ENCODE measurements around the gene WDFY4. TPM values are rescaled to one million over a fixed set of nuclear protein-coding genes. Genes with fewer than 3 reads are reported as not detected.

WDFY4 gene
- total RNA-seq, 1 experiment from 2014 or later, result 0.22 TPM

DNA sequence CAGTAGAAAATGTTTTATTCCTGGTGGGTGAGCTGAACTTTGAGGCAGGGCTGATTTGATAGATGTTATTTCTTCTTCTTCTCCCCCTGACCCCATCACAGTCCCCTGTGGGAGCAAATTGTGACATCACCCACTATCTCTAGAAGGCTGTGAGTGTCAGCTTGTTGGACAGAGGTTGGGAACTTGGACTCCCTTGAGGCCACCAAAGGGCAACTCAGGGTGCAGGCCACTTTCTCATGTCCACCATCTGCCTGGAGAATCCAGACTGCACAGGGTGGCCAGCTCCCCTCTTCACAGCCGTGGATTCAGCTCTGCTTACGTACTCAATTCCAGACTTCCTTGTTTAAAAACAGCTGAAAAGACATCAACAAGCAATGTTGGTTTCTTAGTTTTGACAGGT, 151.9 kb downstream of the WDFY4 start:
- no peak for ATAC-seq
- H3K9ac ChIP-seq (ENCODE audit: low read length), result no peak overlapping the region
- intact Hi-C loops (cut with micrococcal nuclease), result no loop called here

More for the DNA sequence above, 151.9 kb downstream of the WDFY4 start:
- no peaks in the 10 kb centered on the region for H3K9me2 ChIP-seq (ENCODE audit: insufficient read depth)
- H2AFZ ChIP-seq (ENCODE audit: low read depth, low read length, poor library complexity, severe bottlenecking), result no peak overlapping the region
- ChIA-PET CTCF (no interaction called here), RAD21 (ENCODE audit: low non-redundant PET in 1 of 2, low total read pairs in 2 of 2, uncharacterized antibody in 2 of 2, unreplicated experiment in 2 of 2) (no interaction called here), POLR2A (no interaction called here)
- H3K27ac ChIP-seq (ENCODE audit: low read depth, low read length), result no peak overlapping the region
- no peak overlapping the region for H3K4me2 ChIP-seq (ENCODE audit: low read length)
- TF ChIP-seq CTCF (IDR thresholded peaks at IDR 0.05 in 2 of 3, conservative IDR thresholded peaks at IDR 0.05 in 1 of 3; ENCODE audit: borderline replicate concordance in 1 of 3, insufficient read depth in 1 of 3, low read depth in 2 of 3, low read length in 2 of 3) (no peak), RAD21 (IDR thresholded peaks at IDR 0.05; ENCODE audit: low read depth) (no peak), ZFX (IDR thresholded peaks at IDR 0.05) (no peak)
- TF ChIP-seq, protein P1, sequence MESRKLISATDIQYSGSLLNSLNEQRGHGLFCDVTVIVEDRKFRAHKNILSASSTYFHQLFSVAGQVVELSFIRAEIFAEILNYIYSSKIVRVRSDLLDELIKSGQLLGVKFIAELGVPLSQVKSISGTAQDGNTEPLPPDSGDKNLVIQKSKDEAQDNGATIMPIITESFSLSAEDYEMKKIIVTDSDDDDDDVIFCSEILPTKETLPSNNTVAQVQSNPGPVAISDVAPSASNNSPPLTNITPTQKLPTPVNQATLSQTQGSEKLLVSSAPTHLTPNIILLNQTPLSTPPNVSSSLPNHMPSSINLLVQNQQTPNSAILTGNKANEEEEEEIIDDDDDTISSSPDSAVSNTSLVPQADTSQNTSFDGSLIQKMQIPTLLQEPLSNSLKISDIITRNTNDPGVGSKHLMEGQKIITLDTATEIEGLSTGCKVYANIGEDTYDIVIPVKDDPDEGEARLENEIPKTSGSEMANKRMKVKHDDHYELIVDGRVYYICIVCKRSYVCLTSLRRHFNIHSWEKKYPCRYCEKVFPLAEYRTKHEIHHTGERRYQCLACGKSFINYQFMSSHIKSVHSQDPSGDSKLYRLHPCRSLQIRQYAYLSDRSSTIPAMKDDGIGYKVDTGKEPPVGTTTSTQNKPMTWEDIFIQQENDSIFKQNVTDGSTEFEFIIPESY (IDR thresholded peaks at IDR 0.05; ENCODE audit: extremely low read depth, insufficient replicate concordance, low read length), result no peak
- no TSS peak for BruUV-seq (replicated peaks)
- H3K27me3 ChIP-seq (ENCODE audit: insufficient read depth, low read length), result peaks cover 82% of the 10 kb centered on the region
- H3K36me3 ChIP-seq (ENCODE audit: control insufficient read depth in 1 of 2, insufficient read depth in 2 of 2, low read length in 2 of 2), result no peaks in the 10 kb centered on the region
- H3K79me2 ChIP-seq (ENCODE audit: insufficient read depth, low read length), result no peaks in the 10 kb centered on the region
- no peak overlapping the region for H3K4me3 ChIP-seq (replicated peaks in 1 of 2; ENCODE audit: low read depth in 1 of 2, low read length in 2 of 2)
- H4K20me1 ChIP-seq (ENCODE audit: insufficient read depth), result no peaks in the 10 kb centered on the region
- no peak for DNase-seq (ENCODE audit: low read depth, low spot score)
- no peaks in the 10 kb centered on the region for H3K9me3 ChIP-seq (ENCODE audit: control insufficient read depth in 1 of 2, insufficient read depth in 1 of 2, low read depth in 1 of 2, low read length in 2 of 2)
- no peaks in the 10 kb centered on the region for H3K4me1 ChIP-seq (ENCODE audit: control insufficient read depth in 1 of 2, insufficient read depth in 2 of 2, low read length in 2 of 2)
